ENCODE data around the gene MYOG. TPM values are rescaled to one million over a fixed set of nuclear protein-coding genes. Genes with fewer than 3 reads are reported as not detected.

The MYOG gene
- total RNA-seq, 4 donors from 2014 or later, result not detected

GRCh38 chr1:203091199-203091477 is 5.3 kb upstream of the MYOG start:
- no peak for DNase-seq
- H3K36me3 ChIP-seq, result no peaks in the 10 kb centered on the region
- peaks cover 0 to 13% (median 0%) of the 10 kb centered on the region in 4 donors for H3K9me3 ChIP-seq
- no peak overlapping the region for H3K27ac ChIP-seq
- no peak overlapping the region for H3K4me3 ChIP-seq
- H3K27me3 ChIP-seq, result no peaks in the 10 kb centered on the region
- H3K4me1 ChIP-seq, result no peaks in the 10 kb centered on the region
- no peak for TF ChIP-seq CTCF (IDR thresholded peaks at IDR 0.05)
- no peak for TF ChIP-seq POLR2A (IDR thresholded peaks at IDR 0.05)

GRCh38 chr1:203090421-203091198 is 4.8 kb upstream of the MYOG start:
- Histone ChIP-seq H3K27me3 (no peaks in the 10 kb centered on the region), H3K27ac (no peak overlapping the region), H3K4me1 (no peaks in the 10 kb centered on the region), H3K9me3 (peaks cover 0 to 13% (median 0%) of the 10 kb centered on the region in 4 donors), H3K4me3 (no peak overlapping the region), H3K36me3 (no peaks in the 10 kb centered on the region)
- no peak for DNase-seq
- TF ChIP-seq CTCF (IDR thresholded peaks at IDR 0.05), result no peak
- no peak for TF ChIP-seq POLR2A (IDR thresholded peaks at IDR 0.05)

- no peak for DNase-seq
- H3K4me1 ChIP-seq, result no peaks in the 10 kb centered on the region
Observed at GRCh38 chr1:203089651-203090045, 3.8 kb upstream of the MYOG start.

DNA sequence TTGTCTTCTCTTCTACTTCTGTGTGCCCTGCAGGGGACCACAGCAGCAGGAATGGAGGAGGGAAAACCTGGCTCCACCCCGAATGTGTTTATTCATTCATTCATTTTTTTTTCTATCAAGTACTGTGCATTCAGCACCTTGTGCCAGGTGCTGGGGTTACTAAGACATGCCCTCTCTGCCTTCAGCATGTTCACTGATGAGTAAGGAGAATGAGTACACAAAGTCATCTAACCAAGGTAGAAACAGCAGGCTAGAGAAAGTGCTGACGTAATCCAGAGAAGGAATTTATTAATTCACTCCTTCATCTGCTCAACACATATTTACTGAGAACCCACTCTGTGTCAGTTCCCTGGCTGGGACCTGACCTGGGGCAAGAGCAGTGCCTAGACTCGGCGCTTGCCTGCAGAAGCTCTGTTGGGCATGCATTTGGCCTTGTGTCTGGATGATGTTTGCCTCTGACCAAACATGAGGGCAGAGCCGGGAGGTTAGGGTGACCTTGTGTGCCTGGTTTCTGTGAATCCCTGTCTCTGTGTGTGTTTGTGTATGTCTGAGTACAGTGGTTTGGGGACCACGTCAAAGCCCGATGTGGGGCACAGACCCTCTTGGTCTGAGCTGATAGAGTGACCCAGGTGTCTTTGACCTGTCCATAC is 3.3 kb upstream of the MYOG start:
- H3K36me3 ChIP-seq, result no peaks in the 10 kb centered on the region
- H3K4me3 ChIP-seq, result no peak overlapping the region
- no peak overlapping the region for H3K27ac ChIP-seq
- H3K9me3 ChIP-seq, result no peaks in the 10 kb centered on the region
- H3K4me1 ChIP-seq, result no peaks in the 10 kb centered on the region
- no peak for TF ChIP-seq POLR2A (IDR thresholded peaks at IDR 0.05)
- no peak for TF ChIP-seq CTCF (IDR thresholded peaks at IDR 0.05)
- no peaks in the 10 kb centered on the region for H3K27me3 ChIP-seq
- DNase-seq, result no peak

More at GRCh38 chr1:203089651-203090045, 3.8 kb upstream of the MYOG start:
- no peak overlapping the region for H3K27ac ChIP-seq
- no peak for TF ChIP-seq POLR2A (IDR thresholded peaks at IDR 0.05)
- no peak for TF ChIP-seq CTCF (IDR thresholded peaks at IDR 0.05)
- H3K27me3 ChIP-seq, result no peaks in the 10 kb centered on the region
- peaks cover 0 to 3% (median 0%) of the 10 kb centered on the region in 4 donors for H3K9me3 ChIP-seq
- H3K4me3 ChIP-seq, result no peak overlapping the region
- no peaks in the 10 kb centered on the region for H3K36me3 ChIP-seq

DNA sequence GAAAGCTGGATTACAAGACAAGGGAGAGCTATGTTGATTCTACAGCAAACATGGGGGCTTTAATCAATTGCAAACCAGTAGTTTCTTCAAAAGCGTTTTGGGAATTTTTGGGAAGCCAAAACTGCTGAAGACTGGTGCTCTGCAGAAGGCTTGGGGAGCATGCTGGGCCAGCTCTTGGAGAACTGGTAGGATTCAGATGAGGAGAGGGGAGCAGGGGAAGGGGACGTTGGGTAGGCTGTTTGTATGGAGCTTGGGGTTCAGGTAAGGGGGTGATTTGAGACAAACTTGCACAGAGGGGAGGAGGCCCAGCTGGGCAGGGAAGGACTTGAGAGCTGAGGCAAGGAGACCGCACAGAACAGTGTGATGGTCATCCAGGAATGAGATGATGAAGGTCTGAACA is 2.6 kb upstream of the MYOG start:
- no peak for DNase-seq
- no peaks in the 10 kb centered on the region for H3K27me3 ChIP-seq

More for the DNA sequence above, 2.6 kb upstream of the MYOG start:
- TF ChIP-seq CTCF (IDR thresholded peaks at IDR 0.05) (no peak), POLR2A (IDR thresholded peaks at IDR 0.05) (no peak)
- H3K27ac ChIP-seq, result no peak overlapping the region
- H3K4me1 ChIP-seq, result no peaks in the 10 kb centered on the region
- no peaks in the 10 kb centered on the region for H3K9me3 ChIP-seq
- H3K4me3 ChIP-seq, result no peak overlapping the region
- H3K36me3 ChIP-seq, result no peaks in the 10 kb centered on the region
